MM.1S (cell line): ENCODE measurements around the gene SIDT1.

Source experiments
- EZH2 ChIP-seq: fragments of 300-600 bp; sonication (generic); optimal IDR thresholded peaks from 2 replicates; pipeline ENCODE3; 2017; ENCODE audit warnings: low read depth, mild to moderate bottlenecking, antibody characterized with exemption, low read length, mixed read lengths
- EZH2phosphoT487 ChIP-seq: fragments of 300-600 bp; sonication (generic); IDR thresholded peaks from 2 replicates; pipeline ENCODE4 v1.6.1; 2018; ENCODE audit warnings: antibody characterized with exemption, low read length
- TF ChIP-seq, protein P1 (sequence below): fragments of 300-600 bp; sonication (generic); IDR thresholded peaks from 2 replicates; pipeline ENCODE4 v1.5.1; 2016; ENCODE audit warnings: antibody characterized with exemption, low read length, mixed read lengths

DNA sequence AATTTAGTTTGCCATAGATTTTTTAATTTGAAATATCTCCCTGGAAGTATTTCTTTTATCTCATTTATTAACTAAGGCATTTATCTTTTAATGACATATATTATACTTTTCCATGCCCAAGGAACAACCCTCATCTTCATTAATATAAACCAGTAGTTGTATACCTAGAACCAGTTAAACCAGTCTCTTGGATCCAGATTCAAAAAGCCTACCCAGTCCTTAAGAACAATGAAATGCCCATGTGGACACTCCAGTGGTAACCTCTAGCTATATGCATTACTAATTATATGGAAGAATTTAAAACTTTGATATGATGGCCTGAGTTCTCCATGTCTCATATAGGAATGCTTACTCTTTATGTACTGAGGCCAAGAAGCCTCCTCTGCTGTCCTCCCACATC is 4.8 kb downstream of the SIDT1 start:
- TF ChIP-seq EZH2 (no peak), EZH2phosphoT487 (no peak)
- TF ChIP-seq, protein P1, sequence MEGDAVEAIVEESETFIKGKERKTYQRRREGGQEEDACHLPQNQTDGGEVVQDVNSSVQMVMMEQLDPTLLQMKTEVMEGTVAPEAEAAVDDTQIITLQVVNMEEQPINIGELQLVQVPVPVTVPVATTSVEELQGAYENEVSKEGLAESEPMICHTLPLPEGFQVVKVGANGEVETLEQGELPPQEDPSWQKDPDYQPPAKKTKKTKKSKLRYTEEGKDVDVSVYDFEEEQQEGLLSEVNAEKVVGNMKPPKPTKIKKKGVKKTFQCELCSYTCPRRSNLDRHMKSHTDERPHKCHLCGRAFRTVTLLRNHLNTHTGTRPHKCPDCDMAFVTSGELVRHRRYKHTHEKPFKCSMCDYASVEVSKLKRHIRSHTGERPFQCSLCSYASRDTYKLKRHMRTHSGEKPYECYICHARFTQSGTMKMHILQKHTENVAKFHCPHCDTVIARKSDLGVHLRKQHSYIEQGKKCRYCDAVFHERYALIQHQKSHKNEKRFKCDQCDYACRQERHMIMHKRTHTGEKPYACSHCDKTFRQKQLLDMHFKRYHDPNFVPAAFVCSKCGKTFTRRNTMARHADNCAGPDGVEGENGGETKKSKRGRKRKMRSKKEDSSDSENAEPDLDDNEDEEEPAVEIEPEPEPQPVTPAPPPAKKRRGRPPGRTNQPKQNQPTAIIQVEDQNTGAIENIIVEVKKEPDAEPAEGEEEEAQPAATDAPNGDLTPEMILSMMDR: no peak
